ENCODE results near the gene RBBP8NL. TPM values are rescaled to one million over a fixed set of nuclear protein-coding genes. Genes with fewer than 3 reads are reported as not detected.

The RBBP8NL gene
- total RNA-seq, 1 donor from 2014 or later, result not detected

DNA sequence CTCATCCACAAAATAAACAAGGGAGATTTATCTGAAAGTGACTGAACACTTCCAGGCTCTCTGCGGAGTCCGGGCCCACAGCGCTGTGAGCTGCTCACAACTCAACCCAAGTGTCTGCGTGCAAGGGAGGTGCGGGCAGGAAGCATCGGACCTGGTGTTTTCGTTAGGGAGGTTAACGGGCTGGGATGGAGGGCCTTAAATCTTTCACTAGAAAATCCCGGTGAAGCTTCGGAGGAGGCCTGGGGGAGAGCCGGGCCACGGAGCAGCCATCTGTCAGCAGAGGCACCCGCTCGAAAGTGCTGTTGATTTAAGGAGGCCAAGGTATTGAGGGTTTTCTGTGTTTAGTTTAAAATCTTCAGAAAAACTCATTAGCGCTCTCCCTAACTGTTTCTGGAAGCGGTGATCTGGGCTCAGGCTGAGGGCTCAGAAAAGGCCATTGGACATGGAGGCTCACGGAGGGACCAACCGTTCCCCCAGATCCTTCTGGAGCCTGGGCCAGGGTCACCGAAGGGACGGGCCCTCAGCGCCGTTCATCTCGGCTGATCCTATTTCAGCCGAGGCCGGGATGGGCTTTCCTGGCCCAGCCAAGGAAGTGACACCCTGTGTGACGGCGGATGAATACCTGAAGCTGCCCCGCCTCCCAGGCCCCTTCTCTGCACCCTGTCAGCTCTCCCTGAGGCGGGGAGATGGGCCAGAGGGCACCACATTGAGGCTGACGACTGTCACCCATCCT lies 27.7 kb upstream of the RBBP8NL start:
- peaks cover 17 to 69% (median 52%) of the 10 kb centered on the region in 3 donors for H3K27me3 ChIP-seq (ENCODE audit: control insufficient read depth in 3 of 3, insufficient read depth in 3 of 3, low read length in 3 of 3)
- no peak overlapping the region for H3K4me3 ChIP-seq (ENCODE audit: low read length in 3 of 3)
- no peak overlapping the region for H3K27ac ChIP-seq (ENCODE audit: low read depth, low read length)
- no peaks in the 10 kb centered on the region for H3K4me1 ChIP-seq (ENCODE audit: control insufficient read depth in 3 of 3, insufficient read depth in 3 of 3, low read length in 3 of 3)
- H3K36me3 ChIP-seq (ENCODE audit: control insufficient read depth in 3 of 3, insufficient read depth in 3 of 3, low read length in 3 of 3), result no peaks in the 10 kb centered on the region
- no peak overlapping the region for H3K9ac ChIP-seq (ENCODE audit: low read depth in 1 of 3, low read length in 3 of 3)
- H3K9me3 ChIP-seq (ENCODE audit: control insufficient read depth in 3 of 3, low read length in 3 of 3), result no peaks in the 10 kb centered on the region

DNA sequence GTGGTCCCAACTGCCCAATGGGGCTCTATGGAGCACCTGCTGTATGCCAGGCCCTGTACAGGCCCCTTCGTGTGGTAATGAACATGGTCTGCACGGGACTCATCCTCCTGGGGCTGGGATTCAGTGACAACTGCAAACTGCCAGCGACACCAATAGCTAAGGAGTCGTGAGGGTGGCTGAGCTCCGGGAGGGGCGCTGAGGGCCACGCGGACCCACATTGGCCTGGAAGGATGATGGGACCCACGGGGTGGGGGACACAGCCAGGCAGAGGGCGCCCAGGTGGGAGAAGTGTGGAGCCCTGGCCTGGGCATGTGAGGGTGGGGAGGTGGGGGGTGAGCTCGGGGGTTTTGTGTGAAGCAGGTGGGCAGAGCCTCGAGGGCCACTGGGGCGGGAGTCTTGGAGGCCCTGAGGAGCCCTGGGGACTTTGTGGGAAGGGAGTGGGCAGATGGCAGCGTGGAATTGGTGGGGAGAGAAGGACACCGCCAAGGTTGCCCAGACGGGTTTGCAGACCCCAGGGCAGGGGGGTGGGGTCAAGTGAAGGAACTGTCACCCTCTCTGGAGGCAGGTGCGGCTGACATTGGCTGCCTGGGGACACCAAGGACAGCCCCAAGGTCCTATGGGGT lies 26.0 kb upstream of the RBBP8NL start:
- peaks cover 21 to 73% (median 55%) of the 10 kb centered on the region in 3 donors for H3K27me3 ChIP-seq (ENCODE audit: control insufficient read depth in 3 of 3, insufficient read depth in 3 of 3, low read length in 3 of 3)
- no peak overlapping the region for H3K4me3 ChIP-seq (ENCODE audit: low read length in 3 of 3)
- no peak overlapping the region for H3K27ac ChIP-seq (ENCODE audit: low read depth, low read length)
- H3K9ac ChIP-seq (ENCODE audit: low read depth in 1 of 3, low read length in 3 of 3), result no peak overlapping the region
- H3K4me1 ChIP-seq (ENCODE audit: control insufficient read depth in 3 of 3, insufficient read depth in 3 of 3, low read length in 3 of 3), result no peaks in the 10 kb centered on the region
- no peaks in the 10 kb centered on the region for H3K36me3 ChIP-seq (ENCODE audit: control insufficient read depth in 3 of 3, insufficient read depth in 3 of 3, low read length in 3 of 3)
- no peaks in the 10 kb centered on the region for H3K9me3 ChIP-seq (ENCODE audit: control insufficient read depth in 3 of 3, low read length in 3 of 3)

DNA sequence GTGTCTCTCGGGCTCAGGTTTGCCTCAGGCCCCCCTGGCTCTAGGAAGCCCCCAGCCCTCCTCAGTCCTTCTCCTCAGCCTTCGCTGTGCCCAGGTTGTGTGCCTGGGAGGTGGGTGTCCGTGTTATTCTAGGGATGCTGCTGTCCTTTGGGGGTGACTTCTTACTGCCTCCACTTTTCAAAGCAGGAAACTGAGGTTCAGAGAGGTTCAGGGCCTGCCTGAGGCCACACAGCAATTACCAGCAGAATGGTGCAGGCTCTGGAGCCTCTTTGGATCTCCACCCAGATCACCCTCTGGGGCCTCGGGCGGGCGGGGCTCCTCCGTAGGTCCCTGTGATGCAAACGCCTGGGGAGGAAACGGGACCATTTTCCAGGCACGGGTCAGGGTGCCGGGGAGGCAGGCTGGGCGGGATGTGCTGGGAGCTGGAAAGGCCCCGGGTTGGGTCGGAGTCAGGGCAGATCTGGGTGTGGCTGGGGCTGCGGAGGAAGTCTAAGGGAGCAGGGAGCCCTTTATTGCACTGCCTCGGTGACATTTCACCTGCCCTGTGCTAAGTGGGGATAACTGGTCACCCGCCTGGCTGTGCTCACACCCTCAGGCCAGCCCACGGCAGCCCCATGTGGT lies 25.2 kb upstream of the RBBP8NL start:
- no peak overlapping the region for H3K27ac ChIP-seq (ENCODE audit: low read depth, low read length)
- H3K36me3 ChIP-seq (ENCODE audit: control insufficient read depth in 3 of 3, insufficient read depth in 3 of 3, low read length in 3 of 3), result no peaks in the 10 kb centered on the region
- H3K4me3 ChIP-seq (ENCODE audit: low read length in 3 of 3), result no peak overlapping the region
- no peak overlapping the region for H3K9ac ChIP-seq (ENCODE audit: low read depth in 1 of 3, low read length in 3 of 3)
- H3K9me3 ChIP-seq (ENCODE audit: control insufficient read depth in 3 of 3, low read length in 3 of 3), result no peaks in the 10 kb centered on the region
- no peaks in the 10 kb centered on the region for H3K4me1 ChIP-seq (ENCODE audit: control insufficient read depth in 3 of 3, insufficient read depth in 3 of 3, low read length in 3 of 3)
- peaks cover 16 to 70% (median 55%) of the 10 kb centered on the region in 3 donors for H3K27me3 ChIP-seq (ENCODE audit: control insufficient read depth in 3 of 3, insufficient read depth in 3 of 3, low read length in 3 of 3)

DNA sequence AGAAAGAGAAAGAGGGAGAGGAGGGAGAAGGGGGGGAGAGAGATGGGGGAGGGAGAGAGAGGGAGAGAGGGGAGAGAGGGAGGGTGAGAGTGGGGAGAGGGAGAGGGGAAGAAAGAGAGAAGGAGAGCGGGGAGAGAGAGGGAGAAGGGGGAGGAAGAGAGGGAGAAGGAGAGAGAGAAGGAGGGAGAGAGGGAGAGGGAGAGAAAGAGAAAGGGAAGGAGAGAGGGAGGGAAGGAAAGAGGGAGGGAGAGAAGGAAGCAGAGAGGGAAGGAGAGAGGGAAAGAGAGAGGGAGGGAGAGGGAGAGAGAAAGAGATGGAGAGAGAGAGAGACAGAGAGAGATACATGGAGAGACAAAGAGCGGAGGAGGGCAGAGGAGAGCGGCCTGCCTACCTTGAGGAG lies 24.6 kb upstream of the RBBP8NL start:
- H3K4me1 ChIP-seq (ENCODE audit: control insufficient read depth in 3 of 3, insufficient read depth in 3 of 3, low read length in 3 of 3), result no peaks in the 10 kb centered on the region
- H3K36me3 ChIP-seq (ENCODE audit: control insufficient read depth in 3 of 3, insufficient read depth in 3 of 3, low read length in 3 of 3), result no peaks in the 10 kb centered on the region
- H3K9me3 ChIP-seq (ENCODE audit: control insufficient read depth in 3 of 3, low read length in 3 of 3), result no peaks in the 10 kb centered on the region
- H3K4me3 ChIP-seq (ENCODE audit: low read length in 3 of 3), result no peak overlapping the region
- H3K27me3 ChIP-seq (ENCODE audit: control insufficient read depth in 3 of 3, insufficient read depth in 3 of 3, low read length in 3 of 3), result peaks cover 21 to 70% (median 60%) of the 10 kb centered on the region in 3 donors
- H3K9ac ChIP-seq (ENCODE audit: low read depth in 1 of 3, low read length in 3 of 3), result no peak overlapping the region
- H3K27ac ChIP-seq (ENCODE audit: low read depth, low read length), result no peak overlapping the region

DNA sequence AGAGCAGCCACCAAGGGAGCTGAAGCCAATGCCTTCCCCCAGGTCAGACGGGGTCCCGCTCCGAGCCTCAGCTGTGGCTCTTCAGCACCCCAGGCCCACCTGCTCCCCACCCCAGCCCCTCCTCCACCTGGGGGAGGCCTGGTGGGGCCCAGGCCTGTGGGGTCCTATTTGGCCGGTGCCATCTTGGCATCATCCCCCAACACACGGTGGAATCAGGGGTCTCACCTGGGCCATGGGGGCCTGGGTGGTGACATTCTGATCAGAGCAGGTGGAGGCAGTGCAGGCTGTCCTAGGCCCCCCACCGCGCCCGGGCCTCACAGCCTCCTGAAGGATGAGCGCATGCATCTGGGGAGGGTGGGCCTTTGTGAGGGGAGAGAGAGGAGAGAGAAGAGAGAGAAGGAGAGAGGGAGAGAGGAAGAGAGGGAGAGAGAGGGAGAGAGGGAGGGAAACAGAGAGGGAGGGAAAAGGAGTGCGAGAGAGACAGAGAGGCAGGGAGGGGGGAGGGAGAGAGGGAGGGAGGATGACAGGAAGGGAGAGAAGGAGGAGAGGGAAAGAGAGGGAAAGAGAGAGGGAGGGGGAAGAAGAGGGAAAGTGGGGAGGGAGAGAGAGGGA lies 23.9 kb upstream of the RBBP8NL start:
- Histone ChIP-seq H3K36me3 (ENCODE audit: control insufficient read depth in 3 of 3, insufficient read depth in 3 of 3, low read length in 3 of 3) (no peaks in the 10 kb centered on the region), H3K27me3 (ENCODE audit: control insufficient read depth in 3 of 3, insufficient read depth in 3 of 3, low read length in 3 of 3) (peaks cover 28 to 71% (median 62%) of the 10 kb centered on the region in 3 donors), H3K9ac (ENCODE audit: low read depth in 1 of 3, low read length in 3 of 3) (no peak overlapping the region), H3K4me1 (ENCODE audit: control insufficient read depth in 3 of 3, insufficient read depth in 3 of 3, low read length in 3 of 3) (no peaks in the 10 kb centered on the region), H3K27ac (ENCODE audit: low read depth, low read length) (no peak overlapping the region), H3K9me3 (ENCODE audit: control insufficient read depth in 3 of 3, low read length in 3 of 3) (no peaks in the 10 kb centered on the region), H3K4me3 (ENCODE audit: low read length in 3 of 3) (no peak overlapping the region)

DNA sequence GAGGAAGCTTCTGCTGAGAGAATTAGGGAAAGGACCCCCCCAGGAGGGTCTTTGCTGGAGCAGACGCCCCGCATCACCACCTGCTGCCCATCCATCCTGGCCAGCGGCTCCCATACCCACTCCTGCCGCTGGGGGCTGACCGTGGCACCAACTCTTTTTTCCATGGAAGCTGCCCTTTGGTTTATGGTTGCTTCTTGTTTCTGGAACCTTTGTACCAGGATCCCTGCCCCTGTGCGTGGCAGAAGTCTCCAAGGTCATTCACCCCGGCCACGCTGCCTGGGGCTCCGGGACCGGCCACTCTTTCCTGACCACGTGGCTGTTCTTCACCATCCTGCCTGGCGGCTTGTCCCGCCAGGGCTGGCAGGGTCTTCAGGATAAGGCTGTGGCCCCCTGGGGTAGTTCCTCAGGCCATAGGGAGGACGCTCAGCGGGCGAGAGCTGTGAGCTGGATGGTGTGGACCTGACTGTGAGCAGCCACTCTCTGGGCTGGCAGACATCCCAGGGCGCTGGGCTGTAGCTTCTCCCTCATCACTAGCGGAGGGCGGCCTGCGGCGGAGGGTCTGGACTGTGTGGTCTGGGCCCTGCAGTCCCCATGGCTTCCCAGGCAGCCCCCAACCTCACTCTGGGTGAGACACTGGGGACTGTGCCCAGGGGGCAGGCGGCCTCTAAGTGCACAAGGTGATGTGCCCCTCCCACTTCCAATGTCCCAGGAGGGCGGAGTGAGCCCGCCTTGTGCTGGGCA lies 22.8 kb upstream of the RBBP8NL start:
- no peaks in the 10 kb centered on the region for H3K9me3 ChIP-seq (ENCODE audit: control insufficient read depth in 3 of 3, low read length in 3 of 3)
- H3K4me3 ChIP-seq (ENCODE audit: low read length in 3 of 3), result no peak overlapping the region
- no peak overlapping the region for H3K9ac ChIP-seq (ENCODE audit: low read depth in 1 of 3, low read length in 3 of 3)
- H3K27me3 ChIP-seq (ENCODE audit: control insufficient read depth in 3 of 3, insufficient read depth in 3 of 3, low read length in 3 of 3), result peaks cover 36 to 67% (median 63%) of the 10 kb centered on the region in 3 donors
- H3K27ac ChIP-seq (ENCODE audit: low read depth, low read length), result no peak overlapping the region
- no peaks in the 10 kb centered on the region for H3K36me3 ChIP-seq (ENCODE audit: control insufficient read depth in 3 of 3, insufficient read depth in 3 of 3, low read length in 3 of 3)
- H3K4me1 ChIP-seq (ENCODE audit: control insufficient read depth in 3 of 3, insufficient read depth in 3 of 3, low read length in 3 of 3), result no peaks in the 10 kb centered on the region

DNA sequence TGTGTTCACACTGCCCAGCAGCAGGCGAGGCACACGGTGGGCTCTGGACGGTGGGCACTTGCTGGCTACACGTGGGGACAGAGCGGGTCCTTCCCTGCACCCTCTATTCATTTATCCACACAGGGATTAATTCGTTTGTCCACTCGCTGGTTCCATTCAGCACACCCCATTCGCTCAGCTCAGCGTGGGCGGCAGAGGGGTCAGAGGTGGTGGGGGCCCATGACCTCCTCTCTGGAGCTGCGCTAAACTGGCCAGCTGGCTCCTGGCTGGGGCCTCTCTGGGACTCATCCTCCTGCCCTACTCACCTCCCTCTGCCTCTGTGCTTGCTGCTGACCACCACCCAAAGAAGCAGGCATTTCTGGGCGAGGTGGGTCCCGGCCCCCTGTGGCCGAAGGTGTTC lies 21.4 kb upstream of the RBBP8NL start:
- H3K27me3 ChIP-seq (ENCODE audit: control insufficient read depth in 3 of 3, insufficient read depth in 3 of 3, low read length in 3 of 3), result peaks cover 36 to 71% (median 58%) of the 10 kb centered on the region in 3 donors
- H3K9me3 ChIP-seq (ENCODE audit: control insufficient read depth in 3 of 3, low read length in 3 of 3), result no peaks in the 10 kb centered on the region
- no peak overlapping the region for H3K4me3 ChIP-seq (ENCODE audit: low read length in 3 of 3)
- no peaks in the 10 kb centered on the region for H3K36me3 ChIP-seq (ENCODE audit: control insufficient read depth in 3 of 3, insufficient read depth in 3 of 3, low read length in 3 of 3)
- no peak overlapping the region for H3K9ac ChIP-seq (ENCODE audit: low read depth in 1 of 3, low read length in 3 of 3)
- no peaks in the 10 kb centered on the region for H3K4me1 ChIP-seq (ENCODE audit: control insufficient read depth in 3 of 3, insufficient read depth in 3 of 3, low read length in 3 of 3)
- no peak overlapping the region for H3K27ac ChIP-seq (ENCODE audit: low read depth, low read length)

DNA sequence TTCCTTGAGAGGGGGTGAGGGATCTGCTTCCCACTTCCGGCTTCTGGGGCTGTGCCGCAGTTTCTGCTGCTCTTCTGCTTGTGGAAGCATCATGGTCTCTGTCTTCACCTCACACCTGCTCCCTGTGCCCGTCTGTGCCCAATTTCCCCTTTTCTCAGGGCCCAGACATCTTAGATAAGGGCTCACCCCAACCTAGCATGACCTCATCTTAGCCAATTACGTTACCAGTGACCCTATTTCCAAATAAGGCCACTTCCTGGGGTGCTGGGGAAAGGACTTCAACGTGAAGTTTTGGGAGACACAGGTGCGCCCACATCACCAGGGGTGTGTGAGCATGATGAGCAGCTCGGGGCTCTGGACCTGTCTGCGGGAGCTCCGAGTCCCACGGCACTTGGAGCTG lies 20.7 kb upstream of the RBBP8NL start:
- no peaks in the 10 kb centered on the region for H3K9me3 ChIP-seq (ENCODE audit: control insufficient read depth in 3 of 3, low read length in 3 of 3)
- H3K4me1 ChIP-seq (ENCODE audit: control insufficient read depth in 3 of 3, insufficient read depth in 3 of 3, low read length in 3 of 3), result no peaks in the 10 kb centered on the region
- H3K27me3 ChIP-seq (ENCODE audit: control insufficient read depth in 3 of 3, insufficient read depth in 3 of 3, low read length in 3 of 3), result peaks cover 36 to 65% (median 58%) of the 10 kb centered on the region in 3 donors

DNA sequence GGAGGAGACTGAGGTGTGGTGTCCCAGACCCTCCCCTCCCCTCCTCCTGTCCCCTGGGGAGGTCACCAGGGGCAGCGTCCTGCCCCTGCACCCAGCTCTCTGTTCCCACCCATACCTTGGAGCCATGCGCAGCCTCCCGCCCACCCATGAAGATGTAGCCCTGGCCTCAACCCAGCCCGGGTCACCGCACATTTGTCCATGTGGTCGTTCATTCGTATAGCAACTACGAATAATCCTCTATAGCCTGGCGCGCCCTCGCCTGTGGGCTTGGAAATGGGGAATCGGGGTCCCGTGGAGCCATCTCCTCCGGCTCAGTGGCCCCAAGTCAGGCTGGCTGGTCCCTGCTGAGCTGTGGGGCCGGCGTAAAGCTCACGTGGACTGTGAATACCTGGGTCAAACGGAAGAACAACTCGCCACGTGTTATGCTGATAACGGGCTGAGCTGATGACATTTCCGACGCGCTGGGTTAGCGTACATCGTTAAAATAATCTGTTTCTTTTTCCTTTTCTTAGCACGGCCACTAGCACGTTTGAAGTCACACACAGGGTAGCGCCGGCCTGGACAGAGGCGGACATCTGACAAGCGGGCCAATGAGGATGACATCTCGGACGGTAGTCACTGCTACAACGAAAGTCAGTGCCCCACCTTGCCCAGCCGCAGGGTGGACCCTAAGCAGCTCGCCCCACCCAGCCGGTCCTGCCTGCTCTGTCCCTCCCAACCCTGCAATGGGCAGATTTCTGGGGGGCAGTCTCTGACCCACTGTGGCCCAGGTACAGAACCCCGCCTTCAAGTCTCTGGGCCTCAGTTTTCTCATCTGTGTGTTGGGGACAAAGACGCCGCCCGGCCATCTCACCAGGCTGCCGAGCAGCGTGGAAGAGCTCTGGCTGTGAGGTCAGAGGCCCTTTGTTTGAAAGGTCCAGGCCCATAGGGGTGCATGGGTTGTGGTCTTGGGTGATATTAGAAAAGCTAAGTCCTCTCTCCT lies 19.8 kb upstream of the RBBP8NL start:
- Histone ChIP-seq H3K4me3 (ENCODE audit: low read length in 3 of 3) (no peak overlapping the region), H3K4me1 (ENCODE audit: control insufficient read depth in 3 of 3, insufficient read depth in 3 of 3, low read length in 3 of 3) (no peaks in the 10 kb centered on the region), H3K27me3 (ENCODE audit: control insufficient read depth in 3 of 3, insufficient read depth in 3 of 3, low read length in 3 of 3) (peaks cover 36 to 60% (median 55%) of the 10 kb centered on the region in 3 donors), H3K27ac (ENCODE audit: low read depth, low read length) (no peak overlapping the region), H3K9me3 (ENCODE audit: control insufficient read depth in 3 of 3, low read length in 3 of 3) (no peaks in the 10 kb centered on the region), H3K9ac (ENCODE audit: low read depth in 1 of 3, low read length in 3 of 3) (no peak overlapping the region), H3K36me3 (ENCODE audit: control insufficient read depth in 3 of 3, insufficient read depth in 3 of 3, low read length in 3 of 3) (no peaks in the 10 kb centered on the region)

More for the DNA sequence above, 20.7 kb upstream of the RBBP8NL start:
- no peak overlapping the region for H3K27ac ChIP-seq (ENCODE audit: low read depth, low read length)
- H3K9ac ChIP-seq (ENCODE audit: low read depth in 1 of 3, low read length in 3 of 3), result no peak overlapping the region
- H3K4me3 ChIP-seq (ENCODE audit: low read length in 3 of 3), result no peak overlapping the region
- no peaks in the 10 kb centered on the region for H3K36me3 ChIP-seq (ENCODE audit: control insufficient read depth in 3 of 3, insufficient read depth in 3 of 3, low read length in 3 of 3)
